HUES48 (cell line): ENCODE data around the gene FUZ.

Source experiments
- H3K27ac ChIP-seq: one replicate; pipeline ENCODE4 v1.7.0; 2013; ENCODE audit warnings: low read depth, low read length, inconsistent platforms
- H3K27me3 ChIP-seq: 2 replicates; pipeline ENCODE4 v1.6.1; 2013; ENCODE audit warnings: mild to moderate bottlenecking, low read length; ENCODE audit not compliant: control insufficient read depth, insufficient read depth
- H3K36me3 ChIP-seq: 2 replicates; pipeline ENCODE4 v1.6.1; 2013; ENCODE audit warnings: low read length; ENCODE audit not compliant: control insufficient read depth, insufficient read depth
- H3K4me1 ChIP-seq: 2 replicates; pipeline ENCODE4 v1.6.1; 2013; ENCODE audit warnings: mild to moderate bottlenecking, low read length; ENCODE audit not compliant: control insufficient read depth, insufficient read depth
- H3K4me3 ChIP-seq: 2 replicates; pipeline ENCODE4 v1.5.1; 2013; ENCODE audit warnings: mild to moderate bottlenecking, low read depth, low read length
- H3K9ac ChIP-seq: 2 replicates; pipeline ENCODE4 v1.6.1; 2013; ENCODE audit warnings: mild to moderate bottlenecking, low read depth, low read length, moderate library complexity
- H3K9me3 ChIP-seq: 2 replicates; pipeline ENCODE4 v1.6.1; 2013; ENCODE audit warnings: low read length; ENCODE audit not compliant: control insufficient read depth, insufficient read depth

Gene FUZ

GRCh38 chr19:49856574-49857021 is 43.5 kb upstream of the FUZ start:
- no peaks in the 10 kb centered on the region for H3K9me3 ChIP-seq
- no peak overlapping the region for H3K9ac ChIP-seq
- peaks cover 16% of the 10 kb centered on the region for H3K4me1 ChIP-seq
- H3K27me3 ChIP-seq = no peaks in the 10 kb centered on the region
- peaks cover 84% of the 10 kb centered on the region for H3K36me3 ChIP-seq
- no peak overlapping the region for H3K4me3 ChIP-seq
- no peak overlapping the region for H3K27ac ChIP-seq

GRCh38 chr19:49855676-49856573 is 42.8 kb upstream of the FUZ start:
- Histone ChIP-seq H3K9me3 (no peaks in the 10 kb centered on the region), H3K4me1 (peaks cover 13% of the 10 kb centered on the region), H3K4me3 (no peak overlapping the region), H3K27me3 (no peaks in the 10 kb centered on the region), H3K9ac (no peak overlapping the region), H3K27ac (no peak overlapping the region), H3K36me3 (peaks cover 80% of the 10 kb centered on the region)

GRCh38 chr19:49855277-49855675 is 42.2 kb upstream of the FUZ start:
- H3K27me3 ChIP-seq = no peaks in the 10 kb centered on the region
- H3K4me3 ChIP-seq = no peak overlapping the region
- H3K9me3 ChIP-seq = no peaks in the 10 kb centered on the region
- no peak overlapping the region for H3K27ac ChIP-seq
- H3K36me3 ChIP-seq = peaks cover 73% of the 10 kb centered on the region
- peaks cover 12% of the 10 kb centered on the region for H3K4me1 ChIP-seq
- H3K9ac ChIP-seq = no peak overlapping the region

- H3K27me3 ChIP-seq = no peaks in the 10 kb centered on the region
- no peak overlapping the region for H3K4me3 ChIP-seq
- H3K27ac ChIP-seq = no peak overlapping the region
- no peaks in the 10 kb centered on the region for H3K9me3 ChIP-seq
- no peak overlapping the region for H3K9ac ChIP-seq
- H3K4me1 ChIP-seq = peaks cover 16% of the 10 kb centered on the region
- H3K36me3 ChIP-seq = peaks cover 67% of the 10 kb centered on the region
Observed at GRCh38 chr19:49854378-49855263, 41.5 kb upstream of the FUZ start.

GRCh38 chr19:49853852-49854377 is 40.8 kb upstream of the FUZ start:
- H3K36me3 ChIP-seq = peaks cover 62% of the 10 kb centered on the region
- H3K9ac ChIP-seq = no peak overlapping the region
- no peak overlapping the region for H3K4me3 ChIP-seq
- H3K4me1 ChIP-seq = peaks cover 16% of the 10 kb centered on the region
- no peaks in the 10 kb centered on the region for H3K9me3 ChIP-seq
- no peak overlapping the region for H3K27ac ChIP-seq
- no peaks in the 10 kb centered on the region for H3K27me3 ChIP-seq

GRCh38 chr19:49852631-49853126 is 39.6 kb upstream of the FUZ start:
- H3K4me3 ChIP-seq = peak overlapping the region; percentile 79
- H3K9ac ChIP-seq = no peak overlapping the region
- H3K4me1 ChIP-seq = peaks cover 16% of the 10 kb centered on the region
- H3K9me3 ChIP-seq = no peaks in the 10 kb centered on the region
- H3K27me3 ChIP-seq = no peaks in the 10 kb centered on the region
- H3K27ac ChIP-seq = no peak overlapping the region
- peaks cover 50% of the 10 kb centered on the region for H3K36me3 ChIP-seq

GRCh38 chr19:49851456-49852259 is 38.6 kb upstream of the FUZ start:
- Histone ChIP-seq H3K4me3 (peak overlapping the region; percentile 96), H3K9ac (peak overlapping the region; percentile 87; the same call in 1 of the 2 replicates), H3K4me1 (peaks cover 16% of the 10 kb centered on the region), H3K27ac (peak overlapping the region; percentile 97), H3K36me3 (peaks cover 40% of the 10 kb centered on the region), H3K27me3 (no peaks in the 10 kb centered on the region), H3K9me3 (no peaks in the 10 kb centered on the region)

GRCh38 chr19:49850487-49851342 is 37.6 kb upstream of the FUZ start, which contains the start of gene PTOV1:
Gene PTOV1 (plus strand): TSS chr19:49851159.
- Histone ChIP-seq H3K9ac (peak within 1 kb of the TSS; percentile 87), H3K9me3 (no peaks in the 10 kb centered on the region), H3K4me1 (peaks cover 16% of the 10 kb centered on the region), H3K4me3 (peak within 1 kb of the TSS; percentile 96), H3K36me3 (peaks cover 30% of the 10 kb centered on the region), H3K27ac (peak within 1 kb of the TSS; percentile 97), H3K27me3 (no peaks in the 10 kb centered on the region)

GRCh38 chr19:49850221-49850486 is 37.1 kb upstream of the FUZ start:
- Histone ChIP-seq H3K9ac (no peak overlapping the region), H3K9me3 (no peaks in the 10 kb centered on the region), H3K4me1 (peaks cover 16% of the 10 kb centered on the region), H3K4me3 (peak overlapping the region; percentile 96), H3K27ac (no peak overlapping the region), H3K27me3 (no peaks in the 10 kb centered on the region), H3K36me3 (peaks cover 25% of the 10 kb centered on the region)
